ENCODE data around the gene CST5. TPM values are rescaled to one million over a fixed set of nuclear protein-coding genes. Genes with fewer than 3 reads are reported as not detected.

The CST5 gene
- total RNA-seq, 2 donors from 2014 or later = not detected

- TF ChIP-seq CTCF (IDR thresholded peaks at IDR 0.05) (peak; percentile 47 to 75 (median 69)), POLR2A (IDR thresholded peaks at IDR 0.05) (no peak)
- peak; percentile 87 for ATAC-seq
- 0 to 14% methylated on average over 3 to 8 of the region's 8 CpGs for WGBS, 2 donors
These were observed 10.2 kb upstream of the CST5 start for GRCh38 chr20:23889775-23890187.

DNA sequence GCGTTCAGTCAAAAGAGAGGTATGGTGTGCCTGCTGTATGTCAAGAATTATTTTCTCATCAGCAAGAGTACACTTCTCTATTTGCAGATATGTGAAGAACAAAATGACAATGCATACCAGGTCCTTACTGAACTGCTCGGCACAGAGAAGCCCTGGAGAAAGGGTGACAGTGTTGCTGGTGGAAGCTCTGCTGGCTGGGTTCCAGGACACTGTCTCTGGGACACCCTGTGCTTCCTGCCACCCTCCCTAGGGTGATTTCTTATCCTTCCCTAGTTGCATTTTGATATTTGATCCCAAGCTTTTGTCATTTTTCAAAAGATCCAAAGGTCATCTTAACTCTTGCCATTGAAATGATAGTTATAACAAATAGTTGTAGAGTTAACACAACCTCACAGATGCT, 8.3 kb upstream of the CST5 start:
- WGBS, 2 donors = 51 to 67% methylated on average over 2 of the region's 2 CpGs
- no peaks in the 10 kb centered on the region for H3K27me3 ChIP-seq
- TF ChIP-seq CTCF (IDR thresholded peaks at IDR 0.05) = no peak
- no peak for TF ChIP-seq POLR2A (IDR thresholded peaks at IDR 0.05)
- H3K27ac ChIP-seq = no peak overlapping the region
- peaks cover 3% of the 10 kb centered on the region for H3K4me1 ChIP-seq
- intact Hi-C loops (cut with DNase I) = no loop called here
- no peak overlapping the region for H3K4me3 ChIP-seq
- H3K9me3 ChIP-seq = no peaks in the 10 kb centered on the region
- DNase-seq (no peak), ATAC-seq (no peak)
- H3K36me3 ChIP-seq (replicated peaks in 1 of 2; ENCODE audit: insufficient read depth in 1 of 2, low read depth in 2 of 2) = no peaks in the 10 kb centered on the region

More at GRCh38 chr20:23889775-23890187, 10.2 kb upstream of the CST5 start:
- Histone ChIP-seq H3K4me1 (peaks cover 3% of the 10 kb centered on the region), H3K9me3 (no peaks in the 10 kb centered on the region), H3K27ac (no peak overlapping the region), H3K4me3 (no peak overlapping the region), H3K36me3 (replicated peaks in 1 of 2; ENCODE audit: insufficient read depth in 1 of 2, low read depth in 2 of 2) (no peaks in the 10 kb centered on the region), H3K27me3 (no peaks in the 10 kb centered on the region)
- peak; percentile 54 to 71 (median 58) for DNase-seq
- intact Hi-C loops (cut with DNase I) = no loop called here

DNA sequence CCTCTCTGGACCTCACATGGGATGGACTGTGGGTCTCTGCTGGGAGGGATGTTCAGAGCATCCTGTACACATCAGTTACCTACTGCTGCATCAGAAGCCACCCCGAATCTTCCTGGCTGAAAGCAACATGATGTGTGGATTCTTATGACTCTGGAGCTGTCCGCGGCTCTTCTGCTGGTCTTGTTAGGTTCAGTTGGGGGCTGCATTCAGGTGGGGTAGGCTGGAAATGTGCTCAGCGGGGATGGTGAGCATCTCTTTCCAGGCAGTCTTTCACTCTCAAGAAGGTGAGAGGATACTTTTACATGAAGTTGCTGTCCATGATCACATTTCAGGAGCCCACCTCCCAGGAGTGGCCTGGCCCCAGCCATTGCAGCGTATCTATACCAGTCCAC, 5.2 kb upstream of the CST5 start:
- intact Hi-C loops (cut with DNase I) = no loop called here
- DNase-seq = no peak
- peaks cover 11% of the 10 kb centered on the region for H3K4me1 ChIP-seq
- no peak for ATAC-seq
- TF ChIP-seq CTCF (IDR thresholded peaks at IDR 0.05) (no peak), POLR2A (IDR thresholded peaks at IDR 0.05) (no peak)
- H3K9me3 ChIP-seq = no peaks in the 10 kb centered on the region
- 84 to 85% methylated on average over 3 to 5 of the region's 5 CpGs for WGBS, 2 donors
- H3K4me3 ChIP-seq = no peak overlapping the region
- H3K36me3 ChIP-seq (replicated peaks in 1 of 2; ENCODE audit: insufficient read depth in 1 of 2, low read depth in 2 of 2) = no peaks in the 10 kb centered on the region
- H3K27ac ChIP-seq = no peak overlapping the region
- H3K27me3 ChIP-seq = no peaks in the 10 kb centered on the region

GRCh38 chr20:23884136-23884770, 4.7 kb upstream of the CST5 start:
- ATAC-seq = no peak
- Histone ChIP-seq H3K4me1 (peaks cover 14% of the 10 kb centered on the region), H3K27me3 (no peaks in the 10 kb centered on the region), H3K36me3 (replicated peaks in 1 of 2; ENCODE audit: insufficient read depth in 1 of 2, low read depth in 2 of 2) (no peaks in the 10 kb centered on the region), H3K9me3 (no peaks in the 10 kb centered on the region), H3K27ac (peak overlapping the region in 1 of 4 donors; percentile 10), H3K4me3 (no peak overlapping the region)
- intact Hi-C loops (cut with DNase I) = no loop called here
- WGBS, 2 donors = 66 to 69% methylated on average over 5 of the region's 5 CpGs
- TF ChIP-seq POLR2A (IDR thresholded peaks at IDR 0.05) = no peak
- TF ChIP-seq CTCF (IDR thresholded peaks at IDR 0.05) = no peak
- DNase-seq = no peak

DNA sequence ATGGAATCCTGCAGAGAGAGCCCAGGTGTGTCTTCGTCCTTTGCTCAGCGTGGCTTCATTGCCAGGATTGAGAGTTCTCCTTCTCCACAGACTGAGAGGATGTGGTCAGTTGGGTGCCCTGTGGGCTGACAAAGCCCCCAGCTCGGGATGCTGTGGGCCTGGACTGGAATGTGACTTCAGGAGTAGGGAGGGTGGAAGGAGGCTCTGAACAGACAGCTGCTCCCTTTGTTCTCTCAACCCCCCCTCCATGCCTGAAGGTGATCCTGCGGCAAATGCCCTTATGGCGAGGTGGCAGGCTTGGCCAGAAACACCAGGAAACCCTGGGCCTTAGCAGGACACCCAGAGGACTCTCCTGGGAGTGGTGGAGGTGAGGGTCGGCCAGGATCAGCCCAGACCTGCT, 1.8 kb upstream of the CST5 start:
- peak overlapping the region in 1 of 4 donors; percentile 70 for H3K27ac ChIP-seq
- no peak for DNase-seq
- 26 to 57% methylated on average over 4 to 6 of the region's 6 CpGs for WGBS, 2 donors

More for the DNA sequence above, 1.8 kb upstream of the CST5 start:
- ATAC-seq = no peak
- Histone ChIP-seq H3K27me3 (no peaks in the 10 kb centered on the region), H3K9me3 (no peaks in the 10 kb centered on the region), H3K36me3 (replicated peaks in 1 of 2; ENCODE audit: insufficient read depth in 1 of 2, low read depth in 2 of 2) (no peaks in the 10 kb centered on the region), H3K4me1 (peaks cover 14% of the 10 kb centered on the region), H3K4me3 (no peak overlapping the region)
- intact Hi-C loops (cut with DNase I) = no loop called here
- TF ChIP-seq CTCF (IDR thresholded peaks at IDR 0.05) (no peak), POLR2A (IDR thresholded peaks at IDR 0.05) (no peak)

All from body of pancreas (tissue), 4 donors.